ENCODE data around the gene UNC5C.

Gene UNC5C

DNA sequence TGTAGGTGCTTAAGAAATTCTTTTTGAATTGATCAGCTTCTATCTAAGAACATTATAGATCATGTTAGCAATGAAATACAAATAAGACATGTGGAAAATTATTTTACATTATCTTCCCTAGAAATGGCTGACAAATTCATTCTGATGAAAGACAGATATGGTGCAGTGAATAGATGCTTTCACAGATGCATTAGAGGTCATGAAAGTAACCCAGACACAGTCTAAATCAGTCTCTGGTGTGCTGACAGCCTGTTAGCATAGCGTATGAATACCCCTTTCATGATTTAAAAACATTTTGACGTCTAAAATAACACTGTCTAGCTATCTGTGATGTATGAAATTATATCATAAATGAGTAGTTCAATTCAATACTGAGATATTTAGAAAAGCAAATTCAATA lies 180.9 kb downstream of the UNC5C start:
- H3K9ac ChIP-seq (ENCODE audit: low read depth, low read length) = no peak overlapping the region
- H3K9me3 ChIP-seq (ENCODE audit: control insufficient read depth, insufficient read depth, low read length) = no peaks in the 10 kb centered on the region
- no peaks in the 10 kb centered on the region for H3K27me3 ChIP-seq (ENCODE audit: control insufficient read depth, insufficient read depth, low read length)
- peaks cover 21% of the 10 kb centered on the region for H3K4me1 ChIP-seq (ENCODE audit: control insufficient read depth, insufficient read depth, low read length)
- no peaks in the 10 kb centered on the region for H3K36me3 ChIP-seq (ENCODE audit: control insufficient read depth, insufficient read depth, low read length)
- H3K27ac ChIP-seq (ENCODE audit: low read depth, low read length) = no peak overlapping the region
- H3K4me3 ChIP-seq (ENCODE audit: low read depth, low read length) = no peak overlapping the region

DNA sequence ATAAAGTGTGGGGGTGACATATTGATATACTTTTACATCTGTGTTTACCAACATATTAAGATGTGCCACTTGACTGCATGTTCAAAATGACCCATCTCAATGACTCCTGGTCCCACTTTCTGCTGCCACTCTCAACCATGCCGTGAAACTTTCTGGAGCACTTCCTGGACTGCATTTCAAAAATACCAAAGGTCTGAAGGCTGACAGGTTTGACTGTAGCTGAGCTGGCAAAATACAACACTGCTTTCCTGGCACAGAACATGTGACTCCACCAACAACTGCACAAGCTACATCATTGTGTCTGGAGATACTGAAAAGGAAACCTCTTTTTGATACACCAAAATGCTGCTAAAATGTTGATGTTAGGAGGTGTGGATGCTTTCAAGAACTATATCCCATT lies 184.8 kb downstream of the UNC5C start:
- Histone ChIP-seq H3K9ac (ENCODE audit: low read depth, low read length) (no peak overlapping the region), H3K27ac (ENCODE audit: low read depth, low read length) (no peak overlapping the region), H3K4me3 (ENCODE audit: low read depth, low read length) (no peak overlapping the region), H3K27me3 (ENCODE audit: control insufficient read depth, insufficient read depth, low read length) (no peaks in the 10 kb centered on the region), H3K4me1 (ENCODE audit: control insufficient read depth, insufficient read depth, low read length) (peaks cover 7% of the 10 kb centered on the region; the same call in 1 of the 2 replicates), H3K36me3 (ENCODE audit: control insufficient read depth, insufficient read depth, low read length) (no peaks in the 10 kb centered on the region), H3K9me3 (ENCODE audit: control insufficient read depth, insufficient read depth, low read length) (no peaks in the 10 kb centered on the region)

DNA sequence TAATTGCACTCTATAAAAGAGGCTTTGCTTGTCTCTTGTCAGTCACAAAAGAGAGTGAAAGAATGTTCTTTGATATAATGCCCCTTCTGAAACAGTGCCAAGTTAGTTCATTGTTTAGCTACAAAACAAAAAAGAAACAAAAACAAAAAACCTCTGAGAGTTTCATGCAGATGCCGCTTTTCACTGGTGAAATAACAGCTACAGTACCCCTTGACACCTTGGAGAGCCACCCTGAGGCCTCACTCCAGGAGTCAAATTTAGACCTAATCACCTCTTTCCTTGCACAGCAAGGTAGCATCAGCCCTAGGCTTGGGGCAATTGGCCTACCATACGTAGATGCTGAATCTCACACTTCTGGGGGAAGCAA lies 185.2 kb downstream of the UNC5C start:
- H3K4me3 ChIP-seq (ENCODE audit: low read depth, low read length) = no peak overlapping the region
- no peak overlapping the region for H3K9ac ChIP-seq (ENCODE audit: low read depth, low read length)
- H3K27ac ChIP-seq (ENCODE audit: low read depth, low read length) = no peak overlapping the region
- no peaks in the 10 kb centered on the region for H3K9me3 ChIP-seq (ENCODE audit: control insufficient read depth, insufficient read depth, low read length)
- no peaks in the 10 kb centered on the region for H3K36me3 ChIP-seq (ENCODE audit: control insufficient read depth, insufficient read depth, low read length)
- no peaks in the 10 kb centered on the region for H3K27me3 ChIP-seq (ENCODE audit: control insufficient read depth, insufficient read depth, low read length)
- peaks cover 7% of the 10 kb centered on the region; the same call in 1 of the 2 replicates for H3K4me1 ChIP-seq (ENCODE audit: control insufficient read depth, insufficient read depth, low read length)

DNA sequence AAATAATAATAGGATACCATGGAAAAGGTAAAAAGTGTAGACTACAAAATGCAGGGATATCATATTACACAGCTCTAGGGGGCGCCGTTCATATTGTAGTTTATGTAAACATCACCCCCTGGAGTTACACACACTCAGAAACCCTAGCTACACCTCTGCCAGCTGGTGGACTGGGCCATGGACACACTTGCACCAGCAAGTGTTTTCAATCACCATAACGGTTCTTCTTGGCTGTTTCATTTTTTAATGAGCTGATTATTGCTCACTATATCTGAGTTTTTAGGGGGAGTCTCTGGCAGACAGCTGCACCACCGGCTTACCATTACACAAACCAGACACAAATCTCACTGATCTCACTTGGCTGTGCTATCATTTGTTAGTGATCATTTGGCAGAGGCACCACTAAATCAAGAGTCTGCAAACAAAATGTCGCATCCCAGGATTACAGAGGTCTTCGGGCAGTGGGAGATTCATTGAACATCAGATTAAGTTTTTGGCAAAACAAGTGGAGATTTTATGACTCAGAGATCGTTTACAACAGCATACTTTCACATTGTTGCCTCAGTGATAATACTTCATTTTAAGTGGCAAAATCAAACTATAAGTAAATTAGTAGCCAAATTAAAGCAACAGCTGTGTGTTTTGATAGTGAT lies 185.7 kb downstream of the UNC5C start:
- Histone ChIP-seq H3K27me3 (ENCODE audit: control insufficient read depth, insufficient read depth, low read length) (no peaks in the 10 kb centered on the region), H3K36me3 (ENCODE audit: control insufficient read depth, insufficient read depth, low read length) (no peaks in the 10 kb centered on the region), H3K4me1 (ENCODE audit: control insufficient read depth, insufficient read depth, low read length) (peaks cover 7% of the 10 kb centered on the region; the same call in 1 of the 2 replicates), H3K27ac (ENCODE audit: low read depth, low read length) (no peak overlapping the region), H3K9ac (ENCODE audit: low read depth, low read length) (no peak overlapping the region), H3K4me3 (ENCODE audit: low read depth, low read length) (no peak overlapping the region), H3K9me3 (ENCODE audit: control insufficient read depth, insufficient read depth, low read length) (no peaks in the 10 kb centered on the region)

DNA sequence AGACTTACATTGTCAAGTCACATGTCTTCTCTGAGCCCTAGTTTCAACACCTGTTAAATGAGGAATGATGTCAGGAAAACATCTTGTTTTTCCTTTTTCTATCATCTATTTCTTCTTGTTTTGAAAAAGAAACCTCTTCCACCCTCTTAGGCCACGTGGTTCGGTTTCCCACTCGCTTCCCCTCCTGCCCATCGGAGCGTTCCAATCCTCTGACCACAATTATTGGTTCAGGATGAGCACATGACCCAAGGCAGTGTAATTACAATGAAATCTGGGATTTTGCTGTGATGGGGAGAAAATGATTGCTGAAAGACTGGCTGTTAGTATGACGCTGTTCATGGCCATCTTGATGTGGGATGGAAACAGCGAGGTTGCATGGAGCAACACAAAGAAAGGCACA lies 186.7 kb downstream of the UNC5C start:
- peaks cover 7% of the 10 kb centered on the region; the same call in 1 of the 2 replicates for H3K4me1 ChIP-seq (ENCODE audit: control insufficient read depth, insufficient read depth, low read length)
- H3K36me3 ChIP-seq (ENCODE audit: control insufficient read depth, insufficient read depth, low read length) = no peaks in the 10 kb centered on the region
- H3K9me3 ChIP-seq (ENCODE audit: control insufficient read depth, insufficient read depth, low read length) = no peaks in the 10 kb centered on the region
- no peak overlapping the region for H3K27ac ChIP-seq (ENCODE audit: low read depth, low read length)
- H3K27me3 ChIP-seq (ENCODE audit: control insufficient read depth, insufficient read depth, low read length) = no peaks in the 10 kb centered on the region
- H3K4me3 ChIP-seq (ENCODE audit: low read depth, low read length) = no peak overlapping the region
- no peak overlapping the region for H3K9ac ChIP-seq (ENCODE audit: low read depth, low read length)

DNA sequence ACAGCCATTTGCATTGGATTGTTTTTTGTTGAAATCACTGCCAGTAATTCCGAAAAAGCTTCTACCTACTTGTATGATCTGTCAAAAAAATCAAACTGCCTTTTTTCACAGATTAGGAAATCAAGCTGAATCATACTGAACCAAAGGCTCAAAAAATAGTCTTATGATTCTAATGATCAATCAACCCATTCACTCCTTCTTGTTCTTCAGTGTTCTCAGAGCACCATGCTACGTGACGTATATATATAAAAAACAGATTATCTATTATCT lies 187.1 kb downstream of the UNC5C start:
- H3K4me1 ChIP-seq (ENCODE audit: control insufficient read depth, insufficient read depth, low read length) = peaks cover 7% of the 10 kb centered on the region; the same call in 1 of the 2 replicates
- no peak overlapping the region for H3K9ac ChIP-seq (ENCODE audit: low read depth, low read length)
- no peak overlapping the region for H3K27ac ChIP-seq (ENCODE audit: low read depth, low read length)
- no peak overlapping the region for H3K4me3 ChIP-seq (ENCODE audit: low read depth, low read length)
- no peaks in the 10 kb centered on the region for H3K9me3 ChIP-seq (ENCODE audit: control insufficient read depth, insufficient read depth, low read length)
- no peaks in the 10 kb centered on the region for H3K36me3 ChIP-seq (ENCODE audit: control insufficient read depth, insufficient read depth, low read length)
- H3K27me3 ChIP-seq (ENCODE audit: control insufficient read depth, insufficient read depth, low read length) = no peaks in the 10 kb centered on the region

DNA sequence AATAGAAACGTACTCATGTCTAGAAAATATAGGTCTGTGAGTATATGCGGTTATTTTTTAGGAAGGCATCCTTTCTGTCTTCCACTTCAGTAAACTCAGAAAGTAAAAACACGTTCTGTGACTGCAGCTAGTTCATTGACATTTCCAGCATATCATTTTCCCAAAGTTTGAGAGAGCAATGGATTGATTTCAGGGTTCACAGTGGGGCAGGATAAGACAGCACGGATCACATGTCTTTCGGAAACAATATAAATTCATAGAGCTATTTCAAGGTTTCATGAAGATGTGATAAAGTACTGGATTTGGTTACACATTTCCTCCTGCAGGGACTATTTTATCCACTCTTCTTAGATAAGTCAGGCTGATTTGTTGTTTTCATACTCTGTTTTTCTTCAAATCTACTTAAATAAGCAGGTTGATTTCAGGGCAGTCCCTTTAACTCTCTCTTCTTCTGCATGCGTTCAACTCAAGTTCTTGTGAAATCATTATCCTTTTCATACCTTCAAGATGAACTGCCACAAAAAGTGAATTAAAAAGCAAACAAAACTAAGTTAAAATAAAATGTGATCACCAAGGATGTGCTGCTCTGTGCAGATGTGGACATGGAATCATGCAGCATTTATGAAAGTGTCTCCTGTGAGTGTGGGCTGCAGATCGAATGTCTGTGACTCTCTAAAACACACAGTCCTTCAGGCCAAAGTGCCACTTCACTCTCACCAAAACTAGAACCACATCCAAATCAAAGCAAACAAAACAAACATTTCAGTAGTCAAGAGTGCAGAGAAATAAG lies 187.7 kb downstream of the UNC5C start:
- H3K27ac ChIP-seq (ENCODE audit: low read depth, low read length) = no peak overlapping the region
- peaks cover 7% of the 10 kb centered on the region; the same call in 1 of the 2 replicates for H3K4me1 ChIP-seq (ENCODE audit: control insufficient read depth, insufficient read depth, low read length)
- no peaks in the 10 kb centered on the region for H3K27me3 ChIP-seq (ENCODE audit: control insufficient read depth, insufficient read depth, low read length)
- no peaks in the 10 kb centered on the region for H3K9me3 ChIP-seq (ENCODE audit: control insufficient read depth, insufficient read depth, low read length)
- H3K9ac ChIP-seq (ENCODE audit: low read depth, low read length) = no peak overlapping the region
- H3K4me3 ChIP-seq (ENCODE audit: low read depth, low read length) = no peak overlapping the region
- H3K36me3 ChIP-seq (ENCODE audit: control insufficient read depth, insufficient read depth, low read length) = no peaks in the 10 kb centered on the region

DNA sequence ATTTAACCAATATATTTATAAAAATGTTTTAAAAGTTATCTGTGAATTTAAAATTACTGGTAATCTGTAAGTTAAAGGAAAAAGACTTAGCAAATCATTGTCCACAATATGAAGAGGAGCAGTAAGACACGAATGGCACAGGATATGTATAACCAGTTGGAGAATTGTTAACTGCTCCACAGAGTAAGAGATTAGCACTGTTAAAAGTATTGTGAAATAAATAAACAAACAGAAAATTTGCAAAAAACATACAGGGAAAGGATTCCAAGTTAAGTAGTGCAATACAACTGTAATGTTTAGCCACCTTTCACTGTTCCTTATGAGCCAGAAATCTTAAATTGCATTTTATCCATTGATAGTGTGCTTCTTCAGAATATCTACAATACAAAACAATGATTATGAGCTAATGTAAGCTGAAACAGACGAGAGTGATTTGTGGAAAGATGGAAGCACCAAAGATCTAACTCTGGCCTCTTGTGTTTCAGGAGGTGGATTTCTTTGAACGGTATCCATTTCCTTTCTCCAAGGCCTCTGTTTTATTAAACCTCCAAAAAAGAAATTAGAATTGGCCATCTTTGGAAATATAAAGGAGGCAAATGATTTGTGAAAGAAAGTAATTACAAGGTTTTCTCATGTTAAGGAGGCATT lies 188.4 kb downstream of the UNC5C start:
- no peaks in the 10 kb centered on the region for H3K27me3 ChIP-seq (ENCODE audit: control insufficient read depth, insufficient read depth, low read length)
- no peak overlapping the region for H3K27ac ChIP-seq (ENCODE audit: low read depth, low read length)
- H3K4me1 ChIP-seq (ENCODE audit: control insufficient read depth, insufficient read depth, low read length) = peaks cover 7% of the 10 kb centered on the region; the same call in 1 of the 2 replicates
- H3K36me3 ChIP-seq (ENCODE audit: control insufficient read depth, insufficient read depth, low read length) = no peaks in the 10 kb centered on the region
- no peak overlapping the region for H3K4me3 ChIP-seq (ENCODE audit: low read depth, low read length)
- no peak overlapping the region for H3K9ac ChIP-seq (ENCODE audit: low read depth, low read length)
- H3K9me3 ChIP-seq (ENCODE audit: control insufficient read depth, insufficient read depth, low read length) = no peaks in the 10 kb centered on the region

DNA sequence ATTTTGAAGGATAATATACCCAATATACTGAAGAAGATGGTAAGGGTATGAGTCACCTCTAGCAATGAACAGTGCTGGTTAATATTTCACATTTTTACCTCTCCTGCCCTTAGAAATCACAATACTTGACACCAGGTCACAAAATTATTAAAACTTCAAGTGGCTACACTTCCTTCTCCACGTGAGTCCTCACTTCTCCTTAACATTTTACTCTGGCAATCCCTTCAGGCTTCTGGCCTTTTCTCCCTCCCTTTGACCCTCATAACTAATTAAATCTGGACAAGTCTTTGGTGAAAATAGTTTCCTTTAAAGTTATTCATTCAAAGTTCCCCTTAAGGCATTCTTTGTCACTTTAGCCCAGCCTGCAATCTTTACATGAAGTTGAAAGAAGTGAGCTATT lies 190.4 kb downstream of the UNC5C start:
- no peaks in the 10 kb centered on the region for H3K27me3 ChIP-seq (ENCODE audit: control insufficient read depth, insufficient read depth, low read length)
- H3K9me3 ChIP-seq (ENCODE audit: control insufficient read depth, insufficient read depth, low read length) = no peaks in the 10 kb centered on the region
- no peak overlapping the region for H3K9ac ChIP-seq (ENCODE audit: low read depth, low read length)
- H3K36me3 ChIP-seq (ENCODE audit: control insufficient read depth, insufficient read depth, low read length) = no peaks in the 10 kb centered on the region
- no peak overlapping the region for H3K4me3 ChIP-seq (ENCODE audit: low read depth, low read length)
- peaks cover 7% of the 10 kb centered on the region; the same call in 1 of the 2 replicates for H3K4me1 ChIP-seq (ENCODE audit: control insufficient read depth, insufficient read depth, low read length)
- no peak overlapping the region for H3K27ac ChIP-seq (ENCODE audit: low read depth, low read length)

DNA sequence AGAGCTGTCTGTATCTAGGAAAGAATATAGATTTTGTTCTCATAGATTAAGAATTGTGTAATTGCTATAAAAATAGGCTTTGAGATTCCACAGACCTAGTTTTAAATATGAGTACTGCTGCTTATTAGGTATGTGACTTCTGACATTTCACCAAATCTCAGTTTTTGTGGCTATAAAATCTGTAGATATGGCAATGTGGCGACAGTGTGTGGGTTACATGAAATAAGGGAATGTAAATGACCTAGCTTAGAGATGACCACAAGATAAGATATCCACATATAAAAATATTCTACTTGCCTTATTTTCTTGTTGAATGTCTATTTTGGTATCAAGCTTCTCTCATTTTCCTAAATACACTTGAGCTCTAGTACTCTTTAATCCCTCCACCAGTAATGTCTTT lies 193.8 kb downstream of the UNC5C start:
- H3K9me3 ChIP-seq (ENCODE audit: control insufficient read depth, insufficient read depth, low read length) = no peaks in the 10 kb centered on the region
- H3K4me3 ChIP-seq (ENCODE audit: low read depth, low read length) = no peak overlapping the region
- no peaks in the 10 kb centered on the region for H3K36me3 ChIP-seq (ENCODE audit: control insufficient read depth, insufficient read depth, low read length)
- H3K9ac ChIP-seq (ENCODE audit: low read depth, low read length) = no peak overlapping the region
- no peaks in the 10 kb centered on the region for H3K4me1 ChIP-seq (ENCODE audit: control insufficient read depth, insufficient read depth, low read length)
- H3K27ac ChIP-seq (ENCODE audit: low read depth, low read length) = no peak overlapping the region
- no peaks in the 10 kb centered on the region for H3K27me3 ChIP-seq (ENCODE audit: control insufficient read depth, insufficient read depth, low read length)

DNA sequence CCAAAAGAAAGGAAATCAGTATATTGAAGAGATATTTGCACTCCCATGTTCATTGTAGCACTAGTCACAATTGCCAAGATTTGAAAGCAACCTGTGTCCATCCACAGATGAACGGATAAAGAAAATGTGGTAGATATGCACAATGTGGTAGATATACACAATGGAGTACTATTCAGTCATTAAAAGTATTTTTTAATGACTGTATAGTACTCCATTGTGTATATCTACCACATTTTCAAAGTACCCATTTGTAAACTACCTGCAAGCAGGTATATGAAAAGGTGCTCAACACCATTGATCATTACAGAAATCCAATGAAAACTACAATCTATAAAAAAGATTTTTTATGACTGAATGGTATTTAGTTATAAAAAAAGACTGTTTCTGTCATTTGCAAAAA lies 200.4 kb downstream of the UNC5C start:
- Histone ChIP-seq H3K9me3 (ENCODE audit: control insufficient read depth, insufficient read depth, low read length) (no peaks in the 10 kb centered on the region), H3K27me3 (ENCODE audit: control insufficient read depth, insufficient read depth, low read length) (no peaks in the 10 kb centered on the region), H3K4me3 (ENCODE audit: low read depth, low read length) (no peak overlapping the region), H3K4me1 (ENCODE audit: control insufficient read depth, insufficient read depth, low read length) (no peaks in the 10 kb centered on the region), H3K27ac (ENCODE audit: low read depth, low read length) (no peak overlapping the region), H3K9ac (ENCODE audit: low read depth, low read length) (no peak overlapping the region), H3K36me3 (ENCODE audit: control insufficient read depth, insufficient read depth, low read length) (no peaks in the 10 kb centered on the region)
